Neural progenitor cell (in vitro differentiated cells): ENCODE results near the gene XPR1. TPM values are rescaled to one million over a fixed set of nuclear protein-coding genes. Genes with fewer than 3 reads are reported as not detected.

Experiments
- DNase-seq: peaks from one replicate; pipeline ENCODE4 v3.0.0-alpha.2; 2016; ENCODE audit warnings: low spot score
- H2AFZ ChIP-seq: fragments of 200-600 bp; sonication (generic); replicated peaks from 2 replicates; pipeline ENCODE4 v1.6.1; 2016; ENCODE audit warnings: antibody characterized with exemption
- H3F3A ChIP-seq: fragments of 200-600 bp; sonication (generic); 2 replicates; pipeline ENCODE4 v1.6.1; 2016; ENCODE audit warnings: antibody characterized with exemption, low read depth
- H3K27ac ChIP-seq: fragments of 200-600 bp; sonication (generic); 2 replicates; pipeline ENCODE4 v1.5.1; 2016; ENCODE audit warnings: mild to moderate bottlenecking
- H3K27me3 ChIP-seq: fragments of 200-600 bp; sonication (generic); 2 replicates; pipeline ENCODE4 v1.6.1; 2016; ENCODE audit warnings: mild to moderate bottlenecking, moderate library complexity
- H3K36me3 ChIP-seq: fragments of 200-600 bp; sonication (generic); 2 replicates; pipeline ENCODE4 v1.5.1; 2016
- H3K4me1 ChIP-seq: fragments of 200-600 bp; sonication (generic); 2 replicates; pipeline ENCODE4 v1.6.1; 2016; ENCODE audit warnings: mixed run types
- H3K4me2 ChIP-seq: fragments of 200-600 bp; sonication (generic); 2 replicates; pipeline ENCODE4 v1.6.1; 2016
- H3K4me3 ChIP-seq: fragments of 200-600 bp; sonication (generic); 2 replicates; pipeline ENCODE4 v1.5.1; 2016
- H3K79me2 ChIP-seq: fragments of 200-600 bp; sonication (generic); 2 replicates; pipeline ENCODE4 v1.6.1; 2016; ENCODE audit warnings: low read depth
- H3K9ac ChIP-seq: fragments of 200-600 bp; sonication (generic); 2 replicates; pipeline ENCODE4 v1.6.1; 2016
- H3K9me3 ChIP-seq: fragments of 200-600 bp; sonication (generic); 2 replicates; pipeline ENCODE4 v1.5.1; 2016; ENCODE audit warnings: low read depth
- H4K20me1 ChIP-seq: fragments of 200-600 bp; sonication (generic); 2 replicates; pipeline ENCODE4 v1.6.1; 2016; ENCODE audit warnings: low read depth
- H3K27ac Mint-ChIP-seq: 3 replicates; pipeline ENCODE4 v1.8.0; 2021; ENCODE audit warnings: mixed read lengths
- H3K27me3 Mint-ChIP-seq: 2 replicates; pipeline ENCODE4 v1.8.0; 2022; ENCODE audit warnings: low read depth, mild to moderate bottlenecking, inconsistent platforms, moderate library complexity, mixed read lengths; ENCODE audit not compliant: insufficient read depth
- H3K36me3 Mint-ChIP-seq: 3 replicates; pipeline ENCODE4 v1.8.0; 2021; ENCODE audit warnings: mixed read lengths
- H3K4me1 Mint-ChIP-seq: 3 replicates; pipeline ENCODE4 v1.8.0; 2021; ENCODE audit warnings: mixed read lengths
- H3K4me3 Mint-ChIP-seq: 3 replicates; pipeline ENCODE4 v1.8.0; 2021; ENCODE audit warnings: mild to moderate bottlenecking, moderate library complexity, mixed read lengths
- H3K9me3 Mint-ChIP-seq: 3 replicates; pipeline ENCODE4 v1.8.0; 2020; ENCODE audit warnings: mixed read lengths
- CTCF ChIP-seq: fragments of 200-600 bp; sonication (generic); IDR thresholded peaks from 2 replicates; pipeline ENCODE4 v1.5.1; 2017; ENCODE audit warnings: antibody characterized with exemption, mild to moderate bottlenecking
- EZH2 ChIP-seq: fragments of 200-600 bp; sonication (generic); IDR thresholded peaks from 2 replicates; pipeline ENCODE4 v1.6.1; 2017; ENCODE audit warnings: antibody characterized with exemption, mild to moderate bottlenecking, moderate library complexity
- EZH2phosphoT487 ChIP-seq: fragments of 200-600 bp; sonication (generic); IDR thresholded peaks from 2 replicates; pipeline ENCODE4 v1.6.1; 2017; ENCODE audit warnings: antibody characterized with exemption
- total RNA-seq: library from RNA; depleted of rRNA; stranded (reverse); fragments of >200 nt; gene quantifications from 2 replicates; pipeline ENCODE4 v1.2.3, GENCODE V29; 2015; ENCODE audit warnings: low replicate concordance

Gene XPR1
- total RNA-seq, 1 donor from 2014 or later, result 75.0 TPM

DNA sequence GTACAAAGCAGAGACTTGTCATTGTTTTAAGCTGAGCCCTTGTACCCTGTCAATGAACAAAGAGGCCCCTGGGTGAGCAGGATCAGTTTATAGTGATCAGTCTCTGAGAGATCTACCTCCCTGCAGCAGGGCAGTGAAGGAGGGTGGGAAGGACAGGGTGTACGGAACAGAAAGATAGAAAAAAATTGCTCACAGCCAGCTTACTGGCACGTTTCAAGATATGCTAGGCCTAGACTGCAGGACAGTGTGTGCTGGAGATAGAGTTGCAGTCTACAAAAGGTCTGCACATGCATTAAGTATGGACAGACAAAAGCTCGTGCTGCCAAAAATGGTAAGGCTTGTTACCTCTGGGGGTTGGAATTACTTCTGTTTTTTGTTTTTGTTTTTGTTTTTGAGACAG is 38.4 kb upstream of the XPR1 start:
- Mint-ChIP-seq H3K9me3 (peaks cover 2% of the 10 kb centered on the region), H3K36me3 (no peaks in the 10 kb centered on the region), H3K4me3 (no peak overlapping the region), H3K4me1 (peaks cover 42% of the 10 kb centered on the region), H3K27ac (peak overlapping the region; percentile 93), H3K27me3 (peaks cover 7% of the 10 kb centered on the region)
- no peaks in the 10 kb centered on the region for H3K9me3 ChIP-seq
- H3K9ac ChIP-seq, result no peak overlapping the region
- TF ChIP-seq CTCF, result no peak
- TF ChIP-seq EZH2, result no peak
- TF ChIP-seq EZH2phosphoT487, result no peak
- peak overlapping the region; percentile 44 for H2AFZ ChIP-seq
- no peak for DNase-seq
- H3K27ac ChIP-seq, result no peak overlapping the region
- no peaks in the 10 kb centered on the region for H3K27me3 ChIP-seq
- no peak overlapping the region for H3K4me3 ChIP-seq
- peak overlapping the region; percentile 38 for H3K4me2 ChIP-seq
- no peaks in the 10 kb centered on the region for H3K79me2 ChIP-seq
- H3K4me1 ChIP-seq, result peaks cover 16% of the 10 kb centered on the region
- no peaks in the 10 kb centered on the region for H3K36me3 ChIP-seq
- H4K20me1 ChIP-seq, result no peaks in the 10 kb centered on the region
- peaks cover 17% of the 10 kb centered on the region for H3F3A ChIP-seq

DNA sequence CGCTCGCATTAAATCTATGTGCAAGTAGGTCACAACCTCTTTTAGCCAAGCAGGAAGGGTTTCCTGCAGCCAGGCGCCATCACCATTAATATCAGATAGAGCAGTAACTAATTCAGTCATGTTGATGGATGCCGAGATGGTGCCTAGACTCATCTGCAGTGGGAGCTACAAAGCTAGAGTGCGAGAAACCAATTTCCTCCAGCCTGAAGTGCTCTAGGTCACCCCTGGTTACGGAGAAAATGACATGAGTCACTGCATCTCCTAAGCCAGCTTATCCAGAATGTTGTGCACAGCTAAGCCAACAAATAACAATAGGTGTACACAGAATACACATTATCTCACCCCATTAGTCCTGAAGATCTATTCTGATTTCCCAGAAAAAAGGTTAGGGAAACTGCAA is 37.1 kb upstream of the XPR1 start:
- Mint-ChIP-seq H3K4me1 (peaks cover 50% of the 10 kb centered on the region), H3K36me3 (no peaks in the 10 kb centered on the region), H3K27ac (peak overlapping the region; percentile 54), H3K27me3 (peaks cover 7% of the 10 kb centered on the region), H3K4me3 (no peak overlapping the region), H3K9me3 (peaks cover 1% of the 10 kb centered on the region)
- Histone ChIP-seq H3K27me3 (no peaks in the 10 kb centered on the region), H3F3A (peaks cover 26% of the 10 kb centered on the region), H3K4me3 (no peak overlapping the region), H3K4me2 (no peak overlapping the region), H2AFZ (no peak overlapping the region), H3K9me3 (no peaks in the 10 kb centered on the region), H3K4me1 (peaks cover 26% of the 10 kb centered on the region), H3K9ac (no peak overlapping the region), H3K27ac (no peak overlapping the region), H3K36me3 (no peaks in the 10 kb centered on the region), H3K79me2 (no peaks in the 10 kb centered on the region), H4K20me1 (no peaks in the 10 kb centered on the region)
- DNase-seq, result peak; percentile 25
- TF ChIP-seq CTCF (no peak), EZH2phosphoT487 (no peak), EZH2 (no peak)

- peaks cover 7% of the 10 kb centered on the region for H3K27me3 Mint-ChIP-seq
- H3K27ac ChIP-seq, result no peak overlapping the region
- peaks cover 50% of the 10 kb centered on the region for H3K4me1 Mint-ChIP-seq
- H3K36me3 Mint-ChIP-seq, result no peaks in the 10 kb centered on the region
- no peaks in the 10 kb centered on the region for H3K9me3 ChIP-seq
- TF ChIP-seq EZH2phosphoT487, result no peak
- H3K4me1 ChIP-seq, result peaks cover 26% of the 10 kb centered on the region
- H3K79me2 ChIP-seq, result no peaks in the 10 kb centered on the region
- no peak overlapping the region for H3K4me3 ChIP-seq
- H3F3A ChIP-seq, result peaks cover 26% of the 10 kb centered on the region
- no peak overlapping the region for H3K27ac Mint-ChIP-seq
- H3K36me3 ChIP-seq, result no peaks in the 10 kb centered on the region
- H2AFZ ChIP-seq, result no peak overlapping the region
- H3K4me3 Mint-ChIP-seq, result no peak overlapping the region
- no peaks in the 10 kb centered on the region for H3K27me3 ChIP-seq
- no peak overlapping the region for H3K4me2 ChIP-seq
- no peaks in the 10 kb centered on the region for H4K20me1 ChIP-seq
- no peak for DNase-seq
- no peak overlapping the region for H3K9ac ChIP-seq
- H3K9me3 Mint-ChIP-seq, result no peaks in the 10 kb centered on the region
Measured at GRCh38 chr1:180595966-180596365, 35.9 kb upstream of the XPR1 start.

DNA sequence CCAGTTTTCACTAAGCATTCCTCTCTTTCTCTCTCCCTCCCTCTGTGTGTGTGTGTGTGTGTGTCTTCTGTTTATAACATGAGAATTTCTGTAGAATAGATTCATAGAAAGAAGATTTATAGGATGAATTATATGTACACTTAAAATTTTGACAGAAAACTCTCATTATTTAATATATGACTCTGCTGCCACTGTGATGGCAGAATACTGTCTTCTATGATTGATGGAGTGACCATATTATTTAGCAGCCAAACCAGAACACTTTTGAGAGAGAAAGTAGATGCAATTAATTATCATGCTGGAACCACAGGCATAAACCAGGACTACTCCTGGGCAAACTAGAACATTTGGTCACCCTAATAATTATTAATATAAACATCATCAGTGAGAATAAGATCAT is 34.3 kb upstream of the XPR1 start:
- H3K4me3 ChIP-seq, result no peak overlapping the region
- Mint-ChIP-seq H3K4me3 (no peak overlapping the region), H3K9me3 (no peaks in the 10 kb centered on the region), H3K4me1 (peaks cover 47% of the 10 kb centered on the region), H3K27ac (no peak overlapping the region), H3K27me3 (peaks cover 2% of the 10 kb centered on the region), H3K36me3 (no peaks in the 10 kb centered on the region)
- no peak overlapping the region for H3K9ac ChIP-seq
- no peaks in the 10 kb centered on the region for H3K27me3 ChIP-seq
- peaks cover 26% of the 10 kb centered on the region for H3F3A ChIP-seq
- H4K20me1 ChIP-seq, result no peaks in the 10 kb centered on the region
- no peak overlapping the region for H3K27ac ChIP-seq
- DNase-seq, result no peak
- no peak overlapping the region for H2AFZ ChIP-seq
- H3K4me2 ChIP-seq, result no peak overlapping the region
- H3K9me3 ChIP-seq, result no peaks in the 10 kb centered on the region
- no peaks in the 10 kb centered on the region for H3K36me3 ChIP-seq
- H3K4me1 ChIP-seq, result peaks cover 24% of the 10 kb centered on the region
- no peak for TF ChIP-seq CTCF
- no peak for TF ChIP-seq EZH2
- no peak for TF ChIP-seq EZH2phosphoT487
- H3K79me2 ChIP-seq, result no peaks in the 10 kb centered on the region
